Effector CD8-positive, alpha-beta T cell (primary cell): ENCODE measurements around the gene HOOK1.
A peak's percentile ranks its signal among the peaks of the same experiment; 100 is the strongest.
"Not testable (repeated sequence)": the region's sequence is repeated elsewhere in the genome, so short reads cannot be mapped to it uniquely, and the experiment has no call there.

Source experiments
- DNase-seq: peaks from one replicate; lab custom pipeline; 2025; lab: John Stamatoyannopoulos, UW

The HOOK1 gene

GRCh38 chr1:59819566-59820438 is 5.1 kb downstream of the HOOK1 start:
- DNase-seq, result no peak

- DNase-seq, result no peak
These were observed 12.4 kb downstream of the HOOK1 start for GRCh38 chr1:59827055-59827643.

DNA sequence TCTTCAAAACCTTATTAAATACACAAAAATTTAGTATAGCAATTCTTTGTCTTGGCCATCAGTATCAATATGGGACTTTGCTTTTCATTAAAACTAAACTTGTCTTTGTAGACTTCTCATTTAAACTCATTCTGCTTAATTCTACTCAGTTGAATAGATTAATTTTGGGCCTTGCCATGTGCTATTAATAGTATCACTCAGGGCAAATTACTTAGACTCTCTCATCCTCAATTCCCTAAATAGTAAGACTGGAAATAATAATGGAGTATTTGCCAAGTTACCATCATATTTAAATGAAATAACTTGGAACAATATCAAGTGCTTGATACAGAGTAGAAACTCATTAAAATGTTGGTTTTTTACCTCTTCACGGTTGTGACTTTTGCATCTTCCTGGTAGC is 13.4 kb downstream of the HOOK1 start:
- DNase-seq, result no peak

GRCh38 chr1:59831529-59831928 is 16.8 kb downstream of the HOOK1 start:
- DNase-seq, result no peak

- no peak for DNase-seq
These were observed 18.3 kb downstream of the HOOK1 start for GRCh38 chr1:59833022-59833421.

DNA sequence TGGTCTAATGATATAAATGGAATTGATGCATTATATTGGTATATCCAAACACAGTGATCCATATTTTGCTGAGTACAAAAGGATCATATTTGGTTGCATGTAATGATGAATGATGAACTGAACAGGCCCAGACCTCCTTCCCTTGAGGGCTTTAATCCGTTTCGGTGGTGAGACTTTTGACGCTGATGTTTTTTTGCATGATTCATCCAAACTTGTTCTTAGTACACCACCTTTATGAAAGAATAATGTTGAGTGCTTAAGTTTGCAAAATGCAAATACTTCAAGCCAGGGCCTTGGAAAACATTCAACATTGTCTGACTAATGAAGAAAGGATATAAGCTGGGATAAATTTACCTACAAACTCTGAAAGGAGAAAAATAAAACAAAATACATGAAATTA is 19.2 kb downstream of the HOOK1 start:
- DNase-seq, result no peak

GRCh38 chr1:59837857-59838256 is 23.1 kb downstream of the HOOK1 start:
- DNase-seq, result not testable (repeated sequence)

GRCh38 chr1:59845091-59845490 is 30.3 kb downstream of the HOOK1 start:
- no peak for DNase-seq

DNA sequence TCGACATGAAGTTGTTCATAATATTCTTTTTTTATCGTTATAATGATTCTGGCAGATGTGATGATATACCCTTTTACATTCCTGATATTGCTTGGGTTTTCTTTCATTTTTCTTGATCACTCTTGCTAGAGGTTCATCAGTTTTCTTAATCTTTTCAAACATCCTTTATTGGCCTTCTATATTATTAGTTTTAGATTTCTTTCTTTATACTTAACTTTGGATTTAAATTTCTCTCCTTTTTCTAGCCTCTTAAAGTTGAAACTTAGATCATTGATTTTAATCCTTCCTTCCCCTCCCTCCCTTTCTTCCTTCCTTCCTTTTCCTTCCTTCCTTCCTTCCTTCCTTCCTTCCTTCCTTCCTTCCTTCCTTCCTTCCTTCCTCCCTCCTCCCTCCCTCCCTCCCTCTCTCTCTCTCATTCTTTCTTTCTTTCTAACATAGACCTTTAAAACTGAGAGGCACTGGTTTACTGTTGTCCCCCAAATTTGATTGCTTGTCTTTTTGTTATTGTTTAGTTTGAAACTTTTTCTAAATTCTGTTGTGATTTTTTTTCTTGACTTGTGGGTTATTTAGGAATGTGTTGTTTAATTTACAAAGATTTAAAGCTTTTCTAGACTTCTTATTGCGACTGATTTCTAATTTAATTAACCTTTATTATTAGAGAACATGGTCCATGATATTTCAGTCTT is 31.6 kb downstream of the HOOK1 start:
- no peak for DNase-seq

DNA sequence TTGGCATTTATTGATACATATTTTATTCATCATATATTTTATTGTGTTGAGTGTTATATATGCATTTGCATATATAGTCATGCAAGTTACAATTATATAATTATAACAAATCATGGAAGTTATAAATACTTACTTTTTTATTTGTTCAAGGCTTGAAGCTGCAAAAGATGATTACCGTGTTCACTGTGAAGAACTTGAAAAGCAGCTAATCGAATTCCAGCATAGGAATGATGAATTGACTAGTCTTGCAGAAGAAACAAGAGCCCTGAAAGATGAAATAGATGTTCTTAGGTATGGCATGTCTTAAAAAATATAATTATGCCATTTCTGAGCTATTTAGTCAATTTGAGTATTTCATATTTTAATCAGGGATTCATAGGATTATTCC is 32.1 kb downstream of the HOOK1 start:
- no peak for DNase-seq

DNA sequence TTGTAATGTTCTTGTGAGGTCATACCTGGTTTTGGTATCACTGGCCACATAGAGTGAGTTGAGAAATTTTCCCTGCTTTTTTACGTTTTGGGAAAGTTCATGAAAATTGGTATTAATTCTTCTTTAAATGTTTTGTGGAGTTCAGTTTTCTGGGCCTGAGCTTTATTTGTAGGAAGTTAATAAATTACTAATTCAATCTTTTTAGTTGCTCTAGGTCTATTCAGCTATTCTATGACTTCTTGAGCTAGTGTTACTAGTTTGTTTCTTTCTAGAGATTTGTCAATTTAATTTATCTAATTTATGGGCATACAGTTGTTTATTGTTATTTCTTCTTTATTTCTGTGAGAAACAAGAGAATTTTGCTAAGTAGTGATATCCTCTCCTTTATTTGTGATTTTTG is 37.4 kb downstream of the HOOK1 start:
- no peak for DNase-seq

DNA sequence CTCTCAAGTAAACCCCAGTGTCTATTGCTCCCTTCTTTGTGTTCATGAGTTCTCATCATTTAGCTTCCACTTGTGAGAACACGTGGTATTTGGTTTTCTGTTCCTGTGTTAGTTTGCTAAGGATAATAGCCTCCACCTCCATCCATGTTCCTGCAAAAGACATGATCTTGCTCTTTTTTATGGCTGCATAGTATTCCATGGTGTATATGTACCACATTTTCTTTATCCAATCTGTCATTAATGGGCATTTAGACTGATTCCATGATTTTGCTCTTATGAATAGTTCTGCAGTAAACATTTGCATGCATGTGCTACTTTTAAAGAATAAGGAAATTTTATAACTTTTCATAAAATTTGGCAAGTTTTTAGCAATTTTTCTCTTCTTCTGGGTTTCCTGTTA is 40.5 kb downstream of the HOOK1 start:
- DNase-seq, result not testable (repeated sequence)

GRCh38 chr1:59856725-59857338 is 42.1 kb downstream of the HOOK1 start:
- DNase-seq, result no peak

DNA sequence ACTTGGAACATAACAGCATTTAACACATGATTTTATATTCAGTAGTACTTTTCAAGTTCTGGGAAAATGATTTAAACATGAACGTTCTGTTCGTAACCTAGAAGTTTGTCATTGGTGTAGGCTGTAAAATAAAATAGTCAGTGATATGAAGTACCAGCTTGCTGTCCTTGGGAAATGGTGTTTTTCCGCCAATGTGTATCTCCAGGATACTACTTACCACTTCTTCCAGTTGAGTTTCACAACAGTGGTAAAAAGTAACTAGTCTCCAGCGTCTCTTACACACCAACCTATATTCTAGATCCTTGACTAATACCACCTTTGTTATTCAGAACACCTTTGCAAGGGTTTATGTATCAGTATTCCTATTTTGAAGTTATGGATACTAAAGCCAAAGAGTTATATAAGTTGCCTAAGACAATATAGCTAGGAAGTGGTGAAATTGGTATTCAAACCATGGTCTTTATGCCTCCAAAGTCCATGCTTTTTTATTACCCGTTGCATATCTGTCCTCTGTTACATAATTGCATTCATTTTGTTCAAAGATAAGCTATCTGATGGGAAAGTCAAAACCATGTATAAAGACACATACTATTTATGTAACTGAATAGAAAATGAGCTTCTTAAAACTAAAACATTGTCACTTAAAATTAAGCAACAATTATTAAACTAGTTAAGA is 43.1 kb downstream of the HOOK1 start:
- no peak for DNase-seq

- no peak for DNase-seq
These were observed 51.7 kb downstream of the HOOK1 start for GRCh38 chr1:59866462-59866861.

GRCh38 chr1:59871746-59872145 is 57.0 kb downstream of the HOOK1 start:
- DNase-seq, result no peak

GRCh38 chr1:59877108-59877682 is 62.4 kb downstream of the HOOK1 start:
- no peak for DNase-seq

DNA sequence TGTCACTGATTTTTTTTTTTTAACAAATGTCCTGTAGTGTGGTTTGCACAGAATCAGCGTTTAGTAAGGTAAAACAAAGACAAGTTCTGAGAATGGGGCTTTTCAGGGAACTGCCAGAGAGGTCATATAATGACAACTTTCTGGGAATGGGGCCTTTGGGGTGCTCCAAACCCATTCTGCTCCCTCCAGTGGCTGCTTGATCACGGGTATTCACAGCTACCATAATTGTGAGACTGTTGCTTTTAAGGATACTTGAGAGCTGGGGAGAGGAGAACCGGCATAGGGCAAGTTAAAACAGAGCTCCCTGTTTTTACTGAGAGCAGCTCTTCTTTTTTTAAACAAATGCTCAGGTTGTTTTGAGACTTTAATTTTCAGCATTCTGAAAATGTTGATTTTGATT is 63.6 kb downstream of the HOOK1 start:
- no peak for DNase-seq

DNA sequence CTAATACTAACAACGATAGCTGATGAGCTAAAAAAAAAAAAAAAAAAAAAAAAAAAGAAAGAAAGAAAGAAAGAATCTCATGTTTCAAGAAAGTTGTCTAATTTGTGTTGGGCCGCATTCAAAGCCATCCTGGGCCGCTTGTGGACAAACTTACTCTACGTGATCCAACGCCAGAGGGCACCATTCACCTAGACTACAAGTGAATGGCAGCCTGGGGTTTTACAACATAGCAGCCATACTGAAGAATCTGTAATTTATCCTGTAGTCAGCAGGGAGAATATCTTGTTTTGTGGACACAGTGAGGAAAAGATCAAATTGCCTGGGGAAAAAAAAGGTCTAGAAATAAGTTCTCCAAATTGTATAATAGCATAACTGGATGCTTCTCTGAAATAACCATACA is 64.8 kb downstream of the HOOK1 start:
- DNase-seq, result peak; percentile 44

DNA sequence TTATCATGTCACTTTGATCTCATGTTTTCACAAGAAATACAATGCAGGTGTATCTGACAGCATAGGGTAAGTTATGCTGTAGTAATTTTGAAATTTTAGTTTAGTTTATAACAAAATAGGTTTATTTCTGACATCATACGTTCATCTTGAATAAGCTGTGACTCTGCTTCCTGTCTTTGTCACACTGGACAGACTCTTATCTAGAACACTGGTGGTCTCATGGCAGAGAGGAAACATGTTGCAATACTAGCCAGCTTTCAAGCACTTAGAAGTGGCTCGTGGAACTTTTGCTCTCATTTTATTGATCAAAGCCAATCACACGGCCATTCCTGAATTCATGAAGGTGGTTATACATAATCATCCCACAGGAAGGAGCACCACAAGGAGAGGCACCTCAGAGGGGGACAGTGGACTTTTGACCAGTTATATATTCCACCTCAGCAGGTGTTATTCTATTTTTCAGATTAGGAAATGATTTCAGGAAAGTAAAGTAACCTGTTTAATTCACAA is 65.3 kb downstream of the HOOK1 start:
- no peak for DNase-seq

DNA sequence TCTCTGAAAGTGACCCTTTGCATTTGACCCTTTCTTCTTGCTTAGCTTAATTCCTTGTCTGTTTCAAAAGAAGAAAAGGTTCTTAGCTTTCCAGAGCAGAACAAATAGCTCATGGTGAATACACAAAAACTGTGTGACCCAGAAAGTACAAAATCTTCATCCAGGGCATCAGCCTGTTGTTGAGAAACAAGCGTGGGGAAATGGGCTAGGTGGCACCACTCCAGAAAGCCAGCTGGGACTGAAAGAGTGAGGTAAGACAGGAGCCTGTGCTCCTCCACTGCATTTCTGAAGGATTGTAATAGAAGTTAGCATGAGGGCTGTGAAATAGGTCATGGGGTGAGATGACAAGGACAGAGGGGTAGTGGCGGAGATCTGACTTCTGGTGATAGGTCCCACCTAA is 66.0 kb downstream of the HOOK1 start:
- no peak for DNase-seq
